Endothelial cell of umbilical vein (primary cell): ENCODE results near the gene STOX1. TPM values are rescaled to one million over a fixed set of nuclear protein-coding genes. Genes with fewer than 3 reads are reported as not detected.

ENCODE experiments used
- BruUV-seq: library from RNA; stranded (reverse); fragments of 400-500 nt; replicated peaks from 2 replicates; lab custom pipeline; 2021; lab: Mats Ljungman, UMichigan
- CTCF ChIA-PET: fragments of 300-600, 350-600 bp; sonication (Branson Sonifier 250); formaldehyde crosslinking; loops from one replicate; lab custom pipeline; 2021; ENCODE audit warnings: antibody characterized with exemption, inconsistent platforms; lab: Charles Lee
- POLR2A ChIA-PET: fragments of 300-600, 350-600 bp; sonication (Branson Sonifier 250); formaldehyde crosslinking; loops from one replicate; lab custom pipeline; 2021; ENCODE audit warnings: antibody characterized with exemption, inconsistent platforms; lab: Charles Lee
- DNase-seq: peaks from one replicate; pipeline ENCODE4 v3.0.0-alpha.2; 2011; ENCODE audit warnings: low read depth, low spot score
- FAIRE-seq: peaks from 2 replicates; lab custom pipeline; 2011; peaks lifted over from hg19 to GRCh38; lab: Jason Lieb, UNC
- H2AFZ ChIP-seq: 2 replicates; pipeline ENCODE4 v1.6.0; 2012; ENCODE audit warnings: low read depth, low read length, control low read depth, inconsistent platforms
- H3K27ac ChIP-seq: 2 replicates; pipeline ENCODE4 v1.5.1; 2011; ENCODE audit warnings: low read depth, mild to moderate bottlenecking, control low read depth, low read length, moderate library complexity; ENCODE audit not compliant: insufficient read depth
- H3K27me3 ChIP-seq, 2 experiments: 2 replicates each; pipeline versions ENCODE4 v1.6.0 to v1.6.1; 2011; ENCODE audit warnings: low read length in 2 of 2, mixed read lengths in 1 of 2; ENCODE audit not compliant: control insufficient read depth in 2 of 2, insufficient read depth in 2 of 2
- H3K36me3 ChIP-seq, 2 experiments: 2 replicates in 1 of 2; 3 replicates in 1 of 2; pipeline ENCODE4 v1.5.1; 2011; ENCODE audit warnings: low read length in 2 of 2, mild to moderate bottlenecking in 1 of 2, moderate library complexity in 1 of 2; ENCODE audit not compliant: control insufficient read depth in 2 of 2, insufficient read depth in 2 of 2; ENCODE audit errors: extremely low read depth in 1 of 2
- H3K4me1 ChIP-seq: 3 replicates; pipeline ENCODE4 v1.5.1; 2011; ENCODE audit warnings: mild to moderate bottlenecking, low read length; ENCODE audit not compliant: control insufficient read depth, insufficient read depth; ENCODE audit errors: extremely low read depth
- H3K4me2 ChIP-seq: 2 replicates; pipeline ENCODE4 v1.6.1; 2011; ENCODE audit warnings: low read length, control low read depth, mixed read lengths; ENCODE audit not compliant: insufficient read depth
- H3K4me3 ChIP-seq, 3 experiments: fragments of 200-600 bp in 1 of 3; sonication (generic), shearing (Covaris generic) in 1 of 3; replicated peaks in 1 of 3; 2 replicates each; pipeline ENCODE4 v1.5.1; 2011 to 2016; ENCODE audit warnings: control low read depth in 3 of 3, low read length in 3 of 3, mild to moderate bottlenecking in 2 of 3, inconsistent platforms in 1 of 3, low read depth in 1 of 3, moderate library complexity in 1 of 3; ENCODE audit not compliant: insufficient read depth in 1 of 3
- H3K79me2 ChIP-seq: 2 replicates; pipeline ENCODE4 v1.6.0; 2012; ENCODE audit warnings: low read length, inconsistent platforms; ENCODE audit not compliant: control insufficient read depth, insufficient read depth
- H3K9ac ChIP-seq: replicated peaks from 2 replicates; pipeline ENCODE3; 2011; ENCODE audit warnings: low read length, control low read depth; ENCODE audit not compliant: insufficient read depth; ENCODE audit errors: extremely low read depth
- H3K9me1 ChIP-seq: replicated peaks from 3 replicates; pipeline ENCODE4 v1.6.0; 2011; ENCODE audit warnings: mild to moderate bottlenecking, low read length; ENCODE audit not compliant: control insufficient read depth, insufficient read depth; ENCODE audit errors: extremely low read depth
- H3K9me3 ChIP-seq: replicated peaks from 2 replicates; pipeline ENCODE4 v1.5.1; 2012; ENCODE audit warnings: low read length, inconsistent platforms; ENCODE audit not compliant: control insufficient read depth, insufficient read depth
- H4K20me1 ChIP-seq: replicated peaks from 2 replicates; pipeline ENCODE3; 2011; ENCODE audit warnings: mild to moderate bottlenecking, low read length; ENCODE audit not compliant: control insufficient read depth, insufficient read depth; ENCODE audit errors: extremely low read depth
- EZH2 ChIP-seq: IDR thresholded peaks from 2 replicates; pipeline ENCODE4 v1.6.1; 2012; ENCODE audit warnings: borderline replicate concordance, low read depth, mild to moderate bottlenecking, moderate library complexity, low read length, inconsistent platforms; ENCODE audit not compliant: severe bottlenecking
- FOS ChIP-seq: IDR thresholded peaks from 2 replicates; pipeline ENCODE4 v1.6.1; 2011; ENCODE audit warnings: mild to moderate bottlenecking, low read length, moderate library complexity, borderline replicate concordance; ENCODE audit not compliant: insufficient read depth
- GATA2 ChIP-seq: IDR thresholded peaks from 2 replicates; pipeline ENCODE4 v1.7.0; 2011; ENCODE audit warnings: low read depth, mild to moderate bottlenecking, moderate library complexity, mixed read lengths, low read length; ENCODE audit not compliant: insufficient read length, insufficient read depth
- JUN ChIP-seq: IDR thresholded peaks from 2 replicates; pipeline ENCODE4 v1.6.1; 2011; ENCODE audit warnings: borderline replicate concordance, low read depth; ENCODE audit not compliant: insufficient read length, insufficient read depth
- MYC ChIP-seq: IDR thresholded peaks from one replicate; pipeline ENCODE4 v1.6.1; 2011; ENCODE audit warnings: mild to moderate bottlenecking, low read depth, low read length
- POLR2A ChIP-seq: IDR thresholded peaks from 2 replicates; pipeline ENCODE4 v1.6.1; 2012; ENCODE audit warnings: low read depth, mild to moderate bottlenecking, control low read depth, low read length
- POLR2AphosphoS5 ChIP-seq: IDR thresholded peaks from 2 replicates; pipeline ENCODE4 v1.6.1; 2012; ENCODE audit warnings: low read depth, mild to moderate bottlenecking, control low read depth, low read length, moderate library complexity; ENCODE audit not compliant: insufficient read depth
- dilution Hi-C: fragments of 300-500 bp; cut with MboI; formaldehyde crosslinking; loops from one replicate; pipeline ENCODE4 v1.15.0; 2019; ENCODE audit warnings: low sequenced_read_pairs; ENCODE audit not compliant: extremely low pct_ligation_motif_present
- intact Hi-C: fragments of 100-400 bp; cut with micrococcal nuclease; formaldehyde crosslinking; loops from one replicate; pipeline ENCODE4 v1.10.0; 2022
- polyA plus RNA-seq, 4 experiments: library from polyadenylated mRNA; depleted of rRNA in 3 of 4; stranded (reverse) in 3 of 4; unstranded in 1 of 4; fragments of >200 nt; gene quantifications; 2 replicates each; pipeline versions ENCODE4 v1.2.1 to v1.2.3, GENCODE V29; 2011 to 2012; ENCODE audit warnings: missing spikeins in 1 of 4
- total RNA-seq: library from RNA; stranded (reverse); gene quantifications from 2 replicates; pipeline ENCODE4 v1.2.3, GENCODE V29; 2021
- TF ChIP-seq, protein P1 (sequence below), 2 donors: IDR thresholded peaks; 1 replicate in 1 of 2; 2 replicates in 1 of 2; pipeline ENCODE4 v1.5.1; 2011; ENCODE audit warnings: low read length in 2 of 2, mild to moderate bottlenecking in 2 of 2, moderate library complexity in 2 of 2, control low read depth in 1 of 2, inconsistent platforms in 1 of 2, low read depth in 1 of 2; ENCODE audit not compliant: insufficient read depth in 1 of 2; ENCODE audit errors: extremely low read depth in 1 of 2
- TF ChIP-seq, protein P2 (sequence below): IDR thresholded peaks from 2 replicates; pipeline ENCODE4 v1.6.1; 2011; ENCODE audit not compliant: insufficient read depth, insufficient read length

STOX1 gene
- total and polyA plus RNA-seq, 2 donors (not counting 3 experiments of a cell fraction or from before 2014, with no cell fraction given): 0.06 to 0.20 TPM

DNA sequence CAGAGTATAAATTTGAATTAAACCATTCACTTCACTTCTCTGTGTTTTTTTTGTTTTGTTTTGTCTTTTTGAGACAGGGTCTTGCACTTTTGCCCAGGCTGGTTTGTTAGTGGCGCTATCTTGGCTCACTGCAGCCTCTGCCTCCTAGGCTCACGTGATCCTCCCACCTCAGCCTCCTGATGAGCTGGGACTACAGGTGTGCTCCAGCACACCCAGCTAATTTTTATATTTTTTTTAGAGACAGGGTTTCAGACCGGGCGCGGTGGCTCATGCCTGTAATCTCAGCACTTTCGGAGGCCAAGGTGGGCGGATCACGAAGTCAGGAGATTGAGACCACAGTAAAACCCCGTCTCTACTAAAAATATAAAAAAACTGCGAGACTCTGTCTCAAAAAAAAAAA, 36.9 kb upstream of the STOX1 start:
- TF ChIP-seq JUN (no peak), FOS (no peak), MYC (no peak), POLR2A (no peak), GATA2 (no peak), POLR2AphosphoS5 (no peak), EZH2 (no peak)
- TF ChIP-seq, protein P1, sequence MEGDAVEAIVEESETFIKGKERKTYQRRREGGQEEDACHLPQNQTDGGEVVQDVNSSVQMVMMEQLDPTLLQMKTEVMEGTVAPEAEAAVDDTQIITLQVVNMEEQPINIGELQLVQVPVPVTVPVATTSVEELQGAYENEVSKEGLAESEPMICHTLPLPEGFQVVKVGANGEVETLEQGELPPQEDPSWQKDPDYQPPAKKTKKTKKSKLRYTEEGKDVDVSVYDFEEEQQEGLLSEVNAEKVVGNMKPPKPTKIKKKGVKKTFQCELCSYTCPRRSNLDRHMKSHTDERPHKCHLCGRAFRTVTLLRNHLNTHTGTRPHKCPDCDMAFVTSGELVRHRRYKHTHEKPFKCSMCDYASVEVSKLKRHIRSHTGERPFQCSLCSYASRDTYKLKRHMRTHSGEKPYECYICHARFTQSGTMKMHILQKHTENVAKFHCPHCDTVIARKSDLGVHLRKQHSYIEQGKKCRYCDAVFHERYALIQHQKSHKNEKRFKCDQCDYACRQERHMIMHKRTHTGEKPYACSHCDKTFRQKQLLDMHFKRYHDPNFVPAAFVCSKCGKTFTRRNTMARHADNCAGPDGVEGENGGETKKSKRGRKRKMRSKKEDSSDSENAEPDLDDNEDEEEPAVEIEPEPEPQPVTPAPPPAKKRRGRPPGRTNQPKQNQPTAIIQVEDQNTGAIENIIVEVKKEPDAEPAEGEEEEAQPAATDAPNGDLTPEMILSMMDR (IDR thresholded peaks at IDR 0.05; ENCODE audit: extremely low read depth in 1 of 2, insufficient read depth in 1 of 2, low read depth in 1 of 2, low read length in 2 of 2): no peak
- TF ChIP-seq, protein P2, sequence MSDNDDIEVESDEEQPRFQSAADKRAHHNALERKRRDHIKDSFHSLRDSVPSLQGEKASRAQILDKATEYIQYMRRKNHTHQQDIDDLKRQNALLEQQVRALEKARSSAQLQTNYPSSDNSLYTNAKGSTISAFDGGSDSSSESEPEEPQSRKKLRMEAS: no peak
- CTCF ChIA-PET: interaction anchor here (0.9 kb wide), 1 partner anchor 11 kb away, joined by 3 read pairs; no protein-coding TSS in a partner anchor

More for the DNA sequence above, 36.9 kb upstream of the STOX1 start:
- Histone ChIP-seq H3K36me3 (peaks cover 10 to 27% of the 10 kb centered on the region in 2 experiments), H3K4me2 (no peak overlapping the region), H3K79me2 (no peaks in the 10 kb centered on the region), H3K9ac (no peak overlapping the region), H4K20me1 (no peaks in the 10 kb centered on the region), H3K9me3 (no peaks in the 10 kb centered on the region), H3K27ac (no peak overlapping the region), H3K4me1 (no peaks in the 10 kb centered on the region), H2AFZ (no peak overlapping the region), H3K27me3 (no peaks in the 10 kb centered on the region), H3K4me3 (no peak overlapping the region), H3K9me1 (no peaks in the 10 kb centered on the region)
- dilution Hi-C loops: no loop called here
- no peak for DNase-seq
- intact Hi-C loops: no loop called here
- no peak for FAIRE-seq
- no TSS peak for BruUV-seq
- POLR2A ChIA-PET: no interaction called here
